Measurements from ENCODE around the gene BTBD8.

The BTBD8 gene

DNA sequence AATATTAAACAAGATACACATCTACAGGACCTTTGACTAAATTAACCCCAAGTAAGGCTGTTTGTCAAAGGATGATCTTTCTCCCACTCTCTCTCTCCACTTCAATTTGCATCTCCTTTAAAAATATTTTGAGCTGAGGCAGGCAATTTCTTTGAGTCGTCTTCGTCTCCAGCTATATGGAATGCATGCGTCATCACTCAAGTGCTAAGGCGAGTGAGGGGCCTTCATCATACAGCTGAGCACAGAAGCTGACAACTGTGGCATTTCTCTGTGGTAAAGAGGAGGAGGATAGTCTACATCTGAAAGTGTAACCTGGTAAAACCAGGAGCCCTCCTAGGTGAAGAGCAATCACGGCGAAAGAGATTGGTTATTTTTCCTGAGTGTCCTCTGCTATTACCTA is 42.7 kb upstream of the BTBD8 start:
- Histone ChIP-seq H3K27ac (ENCODE audit: low read depth, low read length) (no peak overlapping the region), H3K79me2 (ENCODE audit: control insufficient read depth, low read length) (no peaks in the 10 kb centered on the region), H3K36me3 (ENCODE audit: control insufficient read depth, low read length) (no peaks in the 10 kb centered on the region), H3K27me3 (ENCODE audit: control insufficient read depth, low read length) (peaks cover 13% of the 10 kb centered on the region), H3K4me3 (ENCODE audit: low read length) (no peak overlapping the region), H3K4me1 (ENCODE audit: control insufficient read depth, low read length) (no peaks in the 10 kb centered on the region), H3K9me3 (ENCODE audit: control insufficient read depth, insufficient read depth, low read length) (no peaks in the 10 kb centered on the region), H4K20me1 (ENCODE audit: control insufficient read depth, insufficient read depth, low read depth, low read length) (no peaks in the 10 kb centered on the region), H3K9me2 (replicated peaks; ENCODE audit: control insufficient read depth, low read length) (no peaks in the 10 kb centered on the region), H3K4me2 (ENCODE audit: low read length) (no peak overlapping the region), H3F3A (ENCODE audit: control insufficient read depth, insufficient read depth) (no peaks in the 10 kb centered on the region)
- TF ChIP-seq, protein P1, sequence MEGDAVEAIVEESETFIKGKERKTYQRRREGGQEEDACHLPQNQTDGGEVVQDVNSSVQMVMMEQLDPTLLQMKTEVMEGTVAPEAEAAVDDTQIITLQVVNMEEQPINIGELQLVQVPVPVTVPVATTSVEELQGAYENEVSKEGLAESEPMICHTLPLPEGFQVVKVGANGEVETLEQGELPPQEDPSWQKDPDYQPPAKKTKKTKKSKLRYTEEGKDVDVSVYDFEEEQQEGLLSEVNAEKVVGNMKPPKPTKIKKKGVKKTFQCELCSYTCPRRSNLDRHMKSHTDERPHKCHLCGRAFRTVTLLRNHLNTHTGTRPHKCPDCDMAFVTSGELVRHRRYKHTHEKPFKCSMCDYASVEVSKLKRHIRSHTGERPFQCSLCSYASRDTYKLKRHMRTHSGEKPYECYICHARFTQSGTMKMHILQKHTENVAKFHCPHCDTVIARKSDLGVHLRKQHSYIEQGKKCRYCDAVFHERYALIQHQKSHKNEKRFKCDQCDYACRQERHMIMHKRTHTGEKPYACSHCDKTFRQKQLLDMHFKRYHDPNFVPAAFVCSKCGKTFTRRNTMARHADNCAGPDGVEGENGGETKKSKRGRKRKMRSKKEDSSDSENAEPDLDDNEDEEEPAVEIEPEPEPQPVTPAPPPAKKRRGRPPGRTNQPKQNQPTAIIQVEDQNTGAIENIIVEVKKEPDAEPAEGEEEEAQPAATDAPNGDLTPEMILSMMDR (IDR thresholded peaks at IDR 0.05; ENCODE audit: low read depth, low read length, poor library complexity, severe bottlenecking): no peak
- no peak for TF ChIP-seq EZH2phosphoT487 (IDR thresholded peaks at IDR 0.05; ENCODE audit: borderline replicate concordance, low read length)

DNA sequence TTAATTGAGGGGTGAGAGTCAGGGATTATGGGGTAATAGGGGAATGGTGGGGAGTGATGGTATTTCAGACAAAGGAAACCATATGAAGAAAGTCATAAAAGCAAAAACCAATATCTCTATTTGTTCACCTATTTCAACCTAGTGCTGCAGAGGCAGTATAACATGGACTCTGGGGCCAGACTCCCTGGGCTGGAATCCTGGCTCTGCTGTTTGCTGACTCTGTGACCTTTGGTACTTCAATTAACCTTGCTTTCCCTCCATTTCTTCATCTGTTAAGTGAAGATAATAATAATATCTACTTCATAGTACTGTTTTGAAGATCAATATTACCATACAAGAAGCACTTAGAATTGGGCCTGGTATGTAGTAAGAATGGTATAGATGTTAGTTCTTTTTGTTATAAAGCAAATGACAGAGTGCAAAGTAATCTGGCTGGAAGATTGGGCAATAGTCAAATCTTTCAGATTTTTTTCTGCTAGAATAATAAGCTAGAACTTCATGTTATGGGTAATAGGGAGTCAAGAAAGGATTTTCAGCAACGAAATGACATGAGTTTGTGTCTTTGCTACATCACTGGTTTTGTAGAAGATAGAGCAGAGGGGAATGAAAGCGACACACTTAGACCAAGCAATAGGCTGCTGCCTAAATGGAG is 41.3 kb upstream of the BTBD8 start:
- peaks cover 13% of the 10 kb centered on the region for H3K27me3 ChIP-seq (ENCODE audit: control insufficient read depth, low read length)
- H3K36me3 ChIP-seq (ENCODE audit: control insufficient read depth, low read length): no peaks in the 10 kb centered on the region
- H3K79me2 ChIP-seq (ENCODE audit: control insufficient read depth, low read length): no peaks in the 10 kb centered on the region
- TF ChIP-seq, protein P1 (IDR thresholded peaks at IDR 0.05; ENCODE audit: low read depth, low read length, poor library complexity, severe bottlenecking): no peak
- TF ChIP-seq EZH2phosphoT487 (IDR thresholded peaks at IDR 0.05; ENCODE audit: borderline replicate concordance, low read length): no peak
- no peaks in the 10 kb centered on the region for H4K20me1 ChIP-seq (ENCODE audit: control insufficient read depth, insufficient read depth, low read depth, low read length)
- no peaks in the 10 kb centered on the region for H3K9me3 ChIP-seq (ENCODE audit: control insufficient read depth, insufficient read depth, low read length)
- no peaks in the 10 kb centered on the region for H3K9me2 ChIP-seq (replicated peaks; ENCODE audit: control insufficient read depth, low read length)
- H3K4me2 ChIP-seq (ENCODE audit: low read length): no peak overlapping the region
- no peaks in the 10 kb centered on the region for H3F3A ChIP-seq (ENCODE audit: control insufficient read depth, insufficient read depth)
- H3K27ac ChIP-seq (ENCODE audit: low read depth, low read length): no peak overlapping the region
- H3K4me3 ChIP-seq (ENCODE audit: low read length): no peak overlapping the region
- no peaks in the 10 kb centered on the region for H3K4me1 ChIP-seq (ENCODE audit: control insufficient read depth, low read length)

GRCh38 chr1:92040971-92041370 is 39.2 kb upstream of the BTBD8 start:
- Histone ChIP-seq H3K4me1 (ENCODE audit: control insufficient read depth, low read length) (no peaks in the 10 kb centered on the region), H3F3A (ENCODE audit: control insufficient read depth, insufficient read depth) (no peaks in the 10 kb centered on the region), H3K4me3 (ENCODE audit: low read length) (no peak overlapping the region), H4K20me1 (ENCODE audit: control insufficient read depth, insufficient read depth, low read depth, low read length) (no peaks in the 10 kb centered on the region), H3K9me3 (ENCODE audit: control insufficient read depth, insufficient read depth, low read length) (no peaks in the 10 kb centered on the region), H3K27ac (ENCODE audit: low read depth, low read length) (no peak overlapping the region), H3K4me2 (ENCODE audit: low read length) (no peak overlapping the region), H3K36me3 (ENCODE audit: control insufficient read depth, low read length) (no peaks in the 10 kb centered on the region), H3K79me2 (ENCODE audit: control insufficient read depth, low read length) (no peaks in the 10 kb centered on the region), H3K27me3 (ENCODE audit: control insufficient read depth, low read length) (0 out of 2 replicates have a peak, but pooled peaks cover 4% of the 10 kb centered on the region), H3K9me2 (replicated peaks; ENCODE audit: control insufficient read depth, low read length) (no peaks in the 10 kb centered on the region)
- no peak for TF ChIP-seq EZH2phosphoT487 (IDR thresholded peaks at IDR 0.05; ENCODE audit: borderline replicate concordance, low read length)
- TF ChIP-seq, protein P1 (IDR thresholded peaks at IDR 0.05; ENCODE audit: low read depth, low read length, poor library complexity, severe bottlenecking): no peak

All from DOHH2 (cell line).